Kidney (tissue), 14 donors: ENCODE results near the gene RLN1. TPM values are rescaled to one million over a fixed set of nuclear protein-coding genes. Genes with fewer than 3 reads are reported as not detected.

Source experiments
- DNase-seq, 5 donors: peaks; one replicate each; pipeline ENCODE4 v3.0.0-alpha.2; 2013 to 2020
- FAIRE-seq: peaks from 2 replicates; lab custom pipeline; 2012; peaks lifted over from hg19 to GRCh38; lab: Jason Lieb, UNC
- H3K27ac ChIP-seq, 2 donors: one replicate each; pipeline ENCODE4 v1.7.0; 2013; ENCODE audit warnings: low read depth in 2 of 2, low read length in 2 of 2, inconsistent platforms in 1 of 2
- H3K27me3 ChIP-seq: one replicate; pipeline ENCODE4 v1.7.1; 2013; ENCODE audit warnings: low read length, inconsistent platforms; ENCODE audit not compliant: control insufficient read depth, insufficient read depth
- H3K36me3 ChIP-seq, 3 donors: one replicate each; pipeline versions ENCODE4 v1.7.0 to v1.7.1; 2013; ENCODE audit warnings: low read length in 3 of 3, control low read depth in 1 of 3, inconsistent platforms in 1 of 3; ENCODE audit not compliant: insufficient read depth in 3 of 3, control insufficient read depth in 2 of 3
- H3K4me1 ChIP-seq, 3 donors: one replicate each; pipeline versions ENCODE4 v1.7.0 to v1.7.1; 2013; ENCODE audit warnings: low read length in 3 of 3, inconsistent platforms in 1 of 3, low read depth in 1 of 3; ENCODE audit not compliant: control insufficient read depth in 2 of 3, insufficient read depth in 2 of 3
- H3K4me3 ChIP-seq, 3 donors: one replicate each; pipeline versions ENCODE4 v1.7.0 to v1.8.1; 2013; ENCODE audit warnings: low read length in 3 of 3, control low read depth in 1 of 3, inconsistent platforms in 1 of 3
- H3K9ac ChIP-seq, 3 donors: one replicate each; pipeline versions ENCODE4 v1.7.0 to v1.7.1; 2013; ENCODE audit warnings: low read length in 3 of 3, control low read depth in 1 of 3, inconsistent platforms in 1 of 3
- H3K9me3 ChIP-seq, 3 donors: one replicate each; pipeline versions ENCODE4 v1.7.0 to v1.7.1; 2013; ENCODE audit warnings: low read length in 3 of 3, control low read depth in 1 of 3, inconsistent platforms in 1 of 3; ENCODE audit not compliant: control insufficient read depth in 2 of 3, insufficient read depth in 1 of 3
- intact Hi-C: fragments of 100-400 bp; cut with DNase I; formaldehyde crosslinking; loops from one replicate; pipeline ENCODE4 v1.11.1; 2022
- polyA plus RNA-seq: library from polyadenylated mRNA; stranded (reverse); fragments of 350-450 nt; fragmentation: Illumina TruSeq; extraction: RNeasy Lipid Tissue Mini Kit (QIAGEN cat#74804); gene quantifications from one replicate; pipeline ENCODE4 v1.2.3, GENCODE V29; 2014; ENCODE audit warnings: low read depth, low replicate concordance; ENCODE audit not compliant: insufficient read depth
- total RNA-seq: library from RNA; stranded (reverse); fragmentation: NEBNext Ultra II Directional; extraction: Animal tissue kit (Norgen Biotek cat#: 25700); gene quantifications from one replicate; pipeline ENCODE4 v1.2.1, GENCODE V29; 2021
- TF ChIP-seq, protein P1 (sequence below): IDR thresholded peaks from 3 replicates; pipeline ENCODE4 v1.5.1; 2012; ENCODE audit warnings: mild to moderate bottlenecking, moderate library complexity, borderline replicate concordance; ENCODE audit not compliant: insufficient read depth; ENCODE audit errors: extremely low read depth
- donor health status: control.
- donor health status: control.
- donor health status: control.
- donor health status: control.
- donor health status: control.
- donor health status: DM: yes; HTN: yes; CAD: no.
- donor health status: Normal renal cell carcinoma (clear cell type).

The RLN1 gene
- total and polyA plus RNA-seq, 2 donors from 2014 or later, result 0.57 to 0.82 TPM

DNA sequence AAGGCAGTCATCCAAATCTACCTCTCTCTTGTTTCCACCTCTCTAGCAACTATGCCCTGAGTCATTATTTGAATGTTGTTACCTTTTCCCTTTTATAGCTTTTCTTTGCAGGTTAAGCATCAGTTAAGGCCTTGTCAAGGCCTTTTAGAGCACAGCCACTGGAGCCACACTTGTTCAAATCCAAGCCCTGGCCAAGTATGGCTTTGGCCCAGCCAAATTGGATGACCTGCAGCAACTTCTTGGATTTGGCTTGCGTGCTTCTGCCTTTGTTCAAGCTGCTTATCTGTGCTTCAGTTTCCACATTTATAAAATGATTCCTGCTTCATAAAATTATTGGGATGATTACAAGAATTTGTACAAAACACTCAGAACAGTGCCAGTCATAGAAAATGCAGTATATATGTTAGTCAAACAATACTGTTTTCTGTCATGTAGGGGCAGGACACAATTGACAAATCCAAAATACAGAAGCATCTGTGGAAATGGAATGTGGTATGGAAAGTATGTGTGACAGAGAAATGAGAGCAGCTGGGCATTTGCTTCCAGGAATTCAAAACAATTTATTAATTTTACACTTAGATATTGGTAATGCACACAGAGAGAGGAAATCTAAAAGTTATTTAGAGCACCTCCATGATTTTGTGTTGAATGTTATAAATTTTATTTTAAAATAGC, 17.9 kb upstream of the RLN1 start:
- TF ChIP-seq, protein P1, sequence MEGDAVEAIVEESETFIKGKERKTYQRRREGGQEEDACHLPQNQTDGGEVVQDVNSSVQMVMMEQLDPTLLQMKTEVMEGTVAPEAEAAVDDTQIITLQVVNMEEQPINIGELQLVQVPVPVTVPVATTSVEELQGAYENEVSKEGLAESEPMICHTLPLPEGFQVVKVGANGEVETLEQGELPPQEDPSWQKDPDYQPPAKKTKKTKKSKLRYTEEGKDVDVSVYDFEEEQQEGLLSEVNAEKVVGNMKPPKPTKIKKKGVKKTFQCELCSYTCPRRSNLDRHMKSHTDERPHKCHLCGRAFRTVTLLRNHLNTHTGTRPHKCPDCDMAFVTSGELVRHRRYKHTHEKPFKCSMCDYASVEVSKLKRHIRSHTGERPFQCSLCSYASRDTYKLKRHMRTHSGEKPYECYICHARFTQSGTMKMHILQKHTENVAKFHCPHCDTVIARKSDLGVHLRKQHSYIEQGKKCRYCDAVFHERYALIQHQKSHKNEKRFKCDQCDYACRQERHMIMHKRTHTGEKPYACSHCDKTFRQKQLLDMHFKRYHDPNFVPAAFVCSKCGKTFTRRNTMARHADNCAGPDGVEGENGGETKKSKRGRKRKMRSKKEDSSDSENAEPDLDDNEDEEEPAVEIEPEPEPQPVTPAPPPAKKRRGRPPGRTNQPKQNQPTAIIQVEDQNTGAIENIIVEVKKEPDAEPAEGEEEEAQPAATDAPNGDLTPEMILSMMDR, result no peak
- H3K4me3 ChIP-seq, result no peak overlapping the region
- no peaks in the 10 kb centered on the region for H3K4me1 ChIP-seq
- H3K27ac ChIP-seq, result no peak overlapping the region
- no peaks in the 10 kb centered on the region for H3K27me3 ChIP-seq
- intact Hi-C loops, result no loop called here
- no peaks in the 10 kb centered on the region for H3K36me3 ChIP-seq
- no peak for DNase-seq
- H3K9me3 ChIP-seq, result no peaks in the 10 kb centered on the region
- no peak for FAIRE-seq
- H3K9ac ChIP-seq, result no peak overlapping the region

DNA sequence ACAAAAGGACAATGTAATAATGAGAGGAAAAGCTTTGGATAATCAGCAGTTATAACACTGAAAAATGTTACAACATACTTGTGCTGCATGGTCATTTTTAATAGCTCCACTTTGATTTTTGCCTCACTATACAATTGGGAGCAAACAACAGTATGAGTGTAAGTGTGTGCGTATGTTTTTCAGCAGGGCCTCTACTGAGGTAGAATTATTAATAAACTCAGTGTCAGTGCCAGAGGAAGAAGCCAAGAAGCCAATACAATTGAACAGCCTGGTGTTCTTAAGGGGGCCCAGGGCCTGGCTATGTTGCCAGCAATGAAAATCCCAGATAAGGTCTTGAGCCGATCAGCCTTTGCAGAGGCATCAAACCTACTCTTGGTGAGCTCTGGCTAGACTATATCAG, 16.1 kb upstream of the RLN1 start:
- DNase-seq (no peak), FAIRE-seq (no peak)
- Histone ChIP-seq H3K4me1 (no peaks in the 10 kb centered on the region), H3K9me3 (no peaks in the 10 kb centered on the region), H3K27me3 (no peaks in the 10 kb centered on the region), H3K27ac (no peak overlapping the region), H3K9ac (no peak overlapping the region), H3K36me3 (no peaks in the 10 kb centered on the region), H3K4me3 (no peak overlapping the region)
- TF ChIP-seq, protein P1, result no peak
- intact Hi-C loops, result no loop called here

DNA sequence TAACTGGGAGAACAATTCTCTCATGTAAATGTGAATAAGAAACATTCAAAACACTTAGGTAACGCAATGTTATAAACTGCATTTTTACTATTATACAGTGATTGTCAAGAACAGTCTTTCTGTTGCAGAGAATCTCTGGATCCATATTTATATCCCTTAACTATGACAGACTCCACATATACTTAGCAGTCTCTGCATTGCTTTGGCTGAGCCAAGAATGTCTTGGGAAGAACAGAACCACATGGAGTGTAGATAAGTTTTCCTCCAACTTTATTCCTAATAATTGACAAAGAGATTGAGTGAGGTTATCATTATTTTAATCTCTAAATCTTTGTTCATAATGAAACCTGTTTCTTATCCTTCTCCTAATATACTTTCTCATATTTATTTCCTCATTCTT, 15.6 kb upstream of the RLN1 start:
- intact Hi-C loops, result no loop called here
- FAIRE-seq, result no peak

More for the DNA sequence above, 15.6 kb upstream of the RLN1 start:
- no peak overlapping the region for H3K4me3 ChIP-seq
- H3K9me3 ChIP-seq, result peaks cover 0 to 4% (median 0%) of the 10 kb centered on the region in 3 donors
- TF ChIP-seq, protein P1, result no peak
- H3K27ac ChIP-seq, result no peak overlapping the region
- no peaks in the 10 kb centered on the region for H3K27me3 ChIP-seq
- H3K4me1 ChIP-seq, result no peaks in the 10 kb centered on the region
- H3K36me3 ChIP-seq, result no peaks in the 10 kb centered on the region
- no peak overlapping the region for H3K9ac ChIP-seq
- DNase-seq, result no peak
